Muscle layer of duodenum (tissue), 2 donors: ENCODE data around the gene FGFBP2.

ENCODE experiments used
- H3K27ac ChIP-seq: one replicate; pipeline ENCODE4 v1.7.0; 2013; ENCODE audit warnings: mild to moderate bottlenecking, low read length
- H3K27me3 ChIP-seq: one replicate; pipeline ENCODE4 v1.7.0; 2013; ENCODE audit warnings: low read depth, mild to moderate bottlenecking, control low read depth, low read length
- H3K36me3 ChIP-seq, 2 donors: one replicate each; pipeline ENCODE4 v1.7.0; 2013; ENCODE audit warnings: low read length in 2 of 2, control low read depth in 1 of 2, mild to moderate bottlenecking in 1 of 2; ENCODE audit not compliant: insufficient read depth in 2 of 2, control insufficient read depth in 1 of 2
- H3K4me1 ChIP-seq, 2 donors: one replicate each; pipeline ENCODE4 v1.7.0; 2013; ENCODE audit warnings: low read length in 2 of 2, mild to moderate bottlenecking in 2 of 2, control low read depth in 1 of 2, moderate library complexity in 1 of 2; ENCODE audit not compliant: insufficient read depth in 2 of 2, control insufficient read depth in 1 of 2
- H3K4me3 ChIP-seq, 2 donors: one replicate each; pipeline ENCODE4 v1.7.0; 2013; ENCODE audit warnings: low read length in 2 of 2, low read depth in 1 of 2, mild to moderate bottlenecking in 1 of 2
- H3K9me3 ChIP-seq, 2 donors: one replicate each; pipeline ENCODE4 v1.7.0; 2013; ENCODE audit warnings: low read length in 2 of 2, control low read depth in 1 of 2, mild to moderate bottlenecking in 1 of 2; ENCODE audit not compliant: control insufficient read depth in 1 of 2
- donor health status: healthy.

Gene FGFBP2

GRCh38 chr4:15963001-15963451, at the start of gene FGFBP2:
Gene FGFBP2 (minus strand): TSS chr4:15963175. CDS start chr4:15963129, 46 bp downstream.
- peaks cover 5 to 6% of the 10 kb centered on the region in 2 donors for H3K4me1 ChIP-seq
- H3K36me3 ChIP-seq = no peaks in the 10 kb centered on the region
- H3K27ac ChIP-seq = no peak within 1 kb of the TSS
- no peaks in the 10 kb centered on the region for H3K9me3 ChIP-seq
- no peaks in the 10 kb centered on the region for H3K27me3 ChIP-seq
- no peak within 1 kb of the TSS for H3K4me3 ChIP-seq

- Histone ChIP-seq H3K4me1 (no peaks in the 10 kb centered on the region), H3K27ac (no peak overlapping the region), H3K4me3 (no peak overlapping the region), H3K27me3 (no peaks in the 10 kb centered on the region), H3K36me3 (no peaks in the 10 kb centered on the region), H3K9me3 (no peaks in the 10 kb centered on the region)
Measured at GRCh38 chr4:16011173-16011572, 48.2 kb upstream of the FGFBP2 start.

- Histone ChIP-seq H3K27me3 (no peaks in the 10 kb centered on the region), H3K36me3 (no peaks in the 10 kb centered on the region), H3K4me3 (no peak overlapping the region), H3K9me3 (no peaks in the 10 kb centered on the region), H3K4me1 (no peaks in the 10 kb centered on the region), H3K27ac (no peak overlapping the region)
Measured at GRCh38 chr4:16009153-16009552, 46.2 kb upstream of the FGFBP2 start.

- H3K36me3 ChIP-seq = no peaks in the 10 kb centered on the region
- H3K27ac ChIP-seq = no peak overlapping the region
- H3K9me3 ChIP-seq = no peaks in the 10 kb centered on the region
- no peak overlapping the region for H3K4me3 ChIP-seq
- H3K4me1 ChIP-seq = no peaks in the 10 kb centered on the region
- no peaks in the 10 kb centered on the region for H3K27me3 ChIP-seq
Measured at GRCh38 chr4:16007471-16008095, 44.6 kb upstream of the FGFBP2 start.

- Histone ChIP-seq H3K4me3 (no peak overlapping the region), H3K9me3 (no peaks in the 10 kb centered on the region), H3K36me3 (no peaks in the 10 kb centered on the region), H3K4me1 (no peaks in the 10 kb centered on the region), H3K27me3 (no peaks in the 10 kb centered on the region), H3K27ac (no peak overlapping the region)
Measured at GRCh38 chr4:16006771-16007446, 43.9 kb upstream of the FGFBP2 start.

GRCh38 chr4:16005676-16006075, 42.7 kb upstream of the FGFBP2 start:
- Histone ChIP-seq H3K9me3 (no peaks in the 10 kb centered on the region), H3K36me3 (no peaks in the 10 kb centered on the region), H3K4me3 (no peak overlapping the region), H3K27me3 (no peaks in the 10 kb centered on the region), H3K4me1 (peaks cover 0 to 6% of the 10 kb centered on the region in 2 donors), H3K27ac (no peak overlapping the region)

GRCh38 chr4:16001484-16001858, 38.5 kb upstream of the FGFBP2 start:
- H3K27ac ChIP-seq = no peak overlapping the region
- H3K4me1 ChIP-seq = peaks cover 0 to 8% of the 10 kb centered on the region in 2 donors
- H3K4me3 ChIP-seq = no peak overlapping the region
- H3K9me3 ChIP-seq = no peaks in the 10 kb centered on the region
- H3K36me3 ChIP-seq = no peaks in the 10 kb centered on the region
- H3K27me3 ChIP-seq = no peaks in the 10 kb centered on the region

GRCh38 chr4:16000708-16001483, 37.9 kb upstream of the FGFBP2 start:
- H3K9me3 ChIP-seq = no peaks in the 10 kb centered on the region
- H3K27me3 ChIP-seq = no peaks in the 10 kb centered on the region
- no peak overlapping the region for H3K4me3 ChIP-seq
- no peaks in the 10 kb centered on the region for H3K36me3 ChIP-seq
- no peak overlapping the region for H3K27ac ChIP-seq
- H3K4me1 ChIP-seq = peaks cover 0 to 8% of the 10 kb centered on the region in 2 donors

GRCh38 chr4:15996773-15997172, 33.8 kb upstream of the FGFBP2 start:
- peaks cover 0 to 8% of the 10 kb centered on the region in 2 donors for H3K4me1 ChIP-seq
- H3K27ac ChIP-seq = no peak overlapping the region
- H3K4me3 ChIP-seq = no peak overlapping the region
- H3K9me3 ChIP-seq = no peaks in the 10 kb centered on the region
- H3K27me3 ChIP-seq = no peaks in the 10 kb centered on the region
- no peaks in the 10 kb centered on the region for H3K36me3 ChIP-seq

GRCh38 chr4:15995826-15996225, 32.9 kb upstream of the FGFBP2 start:
- H3K4me1 ChIP-seq = peaks cover 0 to 3% of the 10 kb centered on the region in 2 donors
- no peaks in the 10 kb centered on the region for H3K9me3 ChIP-seq
- H3K4me3 ChIP-seq = no peak overlapping the region
- no peaks in the 10 kb centered on the region for H3K36me3 ChIP-seq
- no peaks in the 10 kb centered on the region for H3K27me3 ChIP-seq
- H3K27ac ChIP-seq = no peak overlapping the region

- Histone ChIP-seq H3K27me3 (no peaks in the 10 kb centered on the region), H3K27ac (no peak overlapping the region), H3K9me3 (no peaks in the 10 kb centered on the region), H3K4me1 (no peaks in the 10 kb centered on the region), H3K4me3 (no peak overlapping the region), H3K36me3 (no peaks in the 10 kb centered on the region)
Measured at GRCh38 chr4:15992167-15992485, 29.2 kb upstream of the FGFBP2 start.
